ENCODE results near the gene MED13L. TPM values are rescaled to one million over a fixed set of nuclear protein-coding genes. Genes with fewer than 3 reads are reported as not detected.

The MED13L gene
- total and polyA plus RNA-seq, 4 donors: 52.2 to 196 (median 88.6) TPM

DNA sequence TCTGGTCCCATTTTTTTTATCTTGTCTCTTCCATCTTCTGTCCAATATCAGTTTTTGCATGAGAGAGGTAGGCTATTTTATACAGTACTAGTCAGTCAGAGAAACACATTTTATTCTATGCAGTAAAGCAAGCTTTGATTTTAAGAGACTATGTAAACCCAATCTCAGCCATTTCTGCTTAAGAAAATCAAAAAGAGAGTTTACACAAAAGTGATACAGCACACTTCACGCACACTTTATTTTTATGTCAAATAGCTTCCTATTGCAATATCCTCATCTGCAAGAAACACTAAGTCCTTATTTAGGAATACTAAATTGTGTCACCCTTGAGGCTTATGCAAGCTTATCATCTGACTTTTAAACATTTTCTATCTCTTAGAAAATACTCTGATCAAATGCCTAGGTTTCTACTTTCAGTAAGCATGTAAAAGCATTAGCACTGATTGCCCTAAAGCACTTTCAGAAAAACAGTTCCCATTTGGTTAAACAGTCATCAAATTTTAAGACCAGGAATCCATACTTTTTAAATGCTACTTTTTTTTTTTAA lies 78.3 kb downstream of the MED13L start:
- no CpG with 5 or more reads among the region's 1 CpG for WGBS (ENCODE audit: insufficient coverage)
- Histone ChIP-seq H3K9me3 (ENCODE audit: control insufficient read depth, insufficient read depth, low read length) (no peaks in the 10 kb centered on the region), H3K4me1 (ENCODE audit: control insufficient read depth, insufficient read depth, low read length) (peaks cover 4% of the 10 kb centered on the region), H3K4me3 (ENCODE audit: low read depth, low read length) (no peak overlapping the region), H3K27ac (ENCODE audit: low read depth, low read length) (no peak overlapping the region), H3K36me3 (ENCODE audit: control insufficient read depth, insufficient read depth, low read length) (no peaks in the 10 kb centered on the region), H3K27me3 (ENCODE audit: control insufficient read depth, insufficient read depth, low read length) (no peaks in the 10 kb centered on the region)
- no peak for DNase-seq (ENCODE audit: low read depth in 4 of 6, low spot score in 6 of 6)

DNA sequence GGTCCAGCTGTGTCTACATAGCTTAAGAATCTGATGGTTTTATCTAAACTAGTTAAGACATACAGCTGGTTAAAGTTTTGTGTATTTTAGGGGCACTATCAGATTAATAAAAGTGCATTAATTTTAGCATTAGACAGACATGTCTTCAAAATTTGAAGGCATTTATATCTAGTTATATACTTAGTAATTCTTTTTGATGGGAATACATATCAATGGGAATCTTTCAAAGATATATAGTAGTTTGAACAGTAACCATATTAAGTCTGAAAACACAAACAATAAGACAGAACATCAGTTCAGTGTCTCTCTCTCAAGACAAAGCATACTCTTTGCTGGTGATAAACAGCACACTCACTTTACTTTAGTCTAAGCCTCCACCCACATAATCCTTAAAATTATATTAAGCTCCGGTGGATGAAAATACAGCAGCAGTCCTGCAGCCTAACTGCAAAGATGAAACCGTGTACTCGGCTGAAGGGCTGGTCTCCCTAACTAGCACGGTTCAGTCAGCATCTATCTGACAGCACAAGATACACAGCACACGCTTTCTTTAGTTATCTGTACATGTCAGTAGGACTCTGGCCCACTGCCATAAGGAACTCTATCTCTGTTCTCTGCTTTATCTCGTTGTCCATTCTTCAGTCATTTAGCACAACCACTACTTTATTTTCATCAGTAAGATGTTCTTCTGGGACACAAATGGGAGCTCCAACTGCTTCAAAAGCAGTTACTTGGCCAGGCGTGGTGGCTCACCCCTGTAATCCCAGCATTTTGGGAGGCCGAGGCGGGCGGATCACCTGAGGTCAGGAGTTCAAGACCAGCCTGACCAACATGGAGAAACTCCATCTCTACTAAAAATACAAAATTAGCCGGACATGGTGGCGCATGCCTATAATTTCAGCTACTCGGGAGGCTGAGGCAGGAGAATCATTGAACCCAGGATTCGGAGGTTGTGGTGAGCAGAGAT lies 80.5 kb downstream of the MED13L start:
- DNase-seq (ENCODE audit: low read depth in 4 of 6, low spot score in 6 of 6): peak in 2 of 6 donors; percentile 25 to 32
- Histone ChIP-seq H3K4me1 (ENCODE audit: control insufficient read depth, insufficient read depth, low read length) (peaks cover 4% of the 10 kb centered on the region), H3K36me3 (ENCODE audit: control insufficient read depth, insufficient read depth, low read length) (no peaks in the 10 kb centered on the region), H3K4me3 (ENCODE audit: low read depth, low read length) (no peak overlapping the region), H3K9me3 (ENCODE audit: control insufficient read depth, insufficient read depth, low read length) (no peaks in the 10 kb centered on the region), H3K27ac (ENCODE audit: low read depth, low read length) (no peak overlapping the region), H3K27me3 (ENCODE audit: control insufficient read depth, insufficient read depth, low read length) (no peaks in the 10 kb centered on the region)
- WGBS (ENCODE audit: insufficient coverage): 53% methylated on average over 8 of the region's 14 CpGs

GRCh38 chr12:116196226-116196625 lies 81.3 kb downstream of the MED13L start:
- no peaks in the 10 kb centered on the region for H3K27me3 ChIP-seq (ENCODE audit: control insufficient read depth, insufficient read depth, low read length)
- H3K9me3 ChIP-seq (ENCODE audit: control insufficient read depth, insufficient read depth, low read length): no peaks in the 10 kb centered on the region
- no CpG with 5 or more reads among the region's 3 CpGs for WGBS (ENCODE audit: insufficient coverage)
- no peaks in the 10 kb centered on the region for H3K36me3 ChIP-seq (ENCODE audit: control insufficient read depth, insufficient read depth, low read length)
- H3K4me3 ChIP-seq (ENCODE audit: low read depth, low read length): no peak overlapping the region
- no peak overlapping the region for H3K27ac ChIP-seq (ENCODE audit: low read depth, low read length)
- DNase-seq (ENCODE audit: low read depth in 4 of 6, low spot score in 6 of 6): peak in 1 of 6 donors; percentile 23
- H3K4me1 ChIP-seq (ENCODE audit: control insufficient read depth, insufficient read depth, low read length): peaks cover 4% of the 10 kb centered on the region

GRCh38 chr12:116194935-116195431 lies 82.5 kb downstream of the MED13L start:
- Histone ChIP-seq H3K27ac (ENCODE audit: low read depth, low read length) (no peak overlapping the region), H3K4me3 (ENCODE audit: low read depth, low read length) (no peak overlapping the region), H3K4me1 (ENCODE audit: control insufficient read depth, insufficient read depth, low read length) (peaks cover 4% of the 10 kb centered on the region), H3K36me3 (ENCODE audit: control insufficient read depth, insufficient read depth, low read length) (no peaks in the 10 kb centered on the region), H3K9me3 (ENCODE audit: control insufficient read depth, insufficient read depth, low read length) (no peaks in the 10 kb centered on the region), H3K27me3 (ENCODE audit: control insufficient read depth, insufficient read depth, low read length) (no peaks in the 10 kb centered on the region)
- no peak for DNase-seq (ENCODE audit: low read depth in 4 of 6, low spot score in 6 of 6)
- no CpG with 5 or more reads among the region's 3 CpGs for WGBS (ENCODE audit: insufficient coverage)

GRCh38 chr12:116189692-116190091 lies 87.8 kb downstream of the MED13L start:
- Histone ChIP-seq H3K4me1 (ENCODE audit: control insufficient read depth, insufficient read depth, low read length) (no peaks in the 10 kb centered on the region), H3K9me3 (ENCODE audit: control insufficient read depth, insufficient read depth, low read length) (no peaks in the 10 kb centered on the region), H3K36me3 (ENCODE audit: control insufficient read depth, insufficient read depth, low read length) (no peaks in the 10 kb centered on the region), H3K27me3 (ENCODE audit: control insufficient read depth, insufficient read depth, low read length) (no peaks in the 10 kb centered on the region), H3K4me3 (ENCODE audit: low read depth, low read length) (no peak overlapping the region), H3K27ac (ENCODE audit: low read depth, low read length) (no peak overlapping the region)
- DNase-seq (ENCODE audit: low read depth in 4 of 6, low spot score in 6 of 6): no peak

- Histone ChIP-seq H3K4me3 (ENCODE audit: low read depth, low read length) (no peak overlapping the region), H3K36me3 (ENCODE audit: control insufficient read depth, insufficient read depth, low read length) (no peaks in the 10 kb centered on the region), H3K9me3 (ENCODE audit: control insufficient read depth, insufficient read depth, low read length) (no peaks in the 10 kb centered on the region), H3K27me3 (ENCODE audit: control insufficient read depth, insufficient read depth, low read length) (no peaks in the 10 kb centered on the region), H3K4me1 (ENCODE audit: control insufficient read depth, insufficient read depth, low read length) (no peaks in the 10 kb centered on the region), H3K27ac (ENCODE audit: low read depth, low read length) (no peak overlapping the region)
- WGBS (ENCODE audit: insufficient coverage): 81% methylated on average over 2 of the region's 3 CpGs
- DNase-seq (ENCODE audit: low read depth in 4 of 6, low spot score in 6 of 6): no peak
These were observed 88.9 kb downstream of the MED13L start for GRCh38 chr12:116188581-116188980.

GRCh38 chr12:116187151-116187511 lies 90.4 kb downstream of the MED13L start:
- WGBS (ENCODE audit: insufficient coverage): no CpG with 5 or more reads among the region's 1 CpG
- Histone ChIP-seq H3K4me3 (ENCODE audit: low read depth, low read length) (no peak overlapping the region), H3K9me3 (ENCODE audit: control insufficient read depth, insufficient read depth, low read length) (no peaks in the 10 kb centered on the region), H3K4me1 (ENCODE audit: control insufficient read depth, insufficient read depth, low read length) (no peaks in the 10 kb centered on the region), H3K27ac (ENCODE audit: low read depth, low read length) (no peak overlapping the region), H3K27me3 (ENCODE audit: control insufficient read depth, insufficient read depth, low read length) (no peaks in the 10 kb centered on the region), H3K36me3 (ENCODE audit: control insufficient read depth, insufficient read depth, low read length) (no peaks in the 10 kb centered on the region)
- no peak for DNase-seq (ENCODE audit: low read depth in 4 of 6, low spot score in 6 of 6)

GRCh38 chr12:116186482-116187150 lies 90.9 kb downstream of the MED13L start:
- WGBS (ENCODE audit: insufficient coverage): 50% methylated on average over 1 of the region's 3 CpGs
- no peak for DNase-seq (ENCODE audit: low read depth in 4 of 6, low spot score in 6 of 6)
- Histone ChIP-seq H3K27me3 (ENCODE audit: control insufficient read depth, insufficient read depth, low read length) (no peaks in the 10 kb centered on the region), H3K36me3 (ENCODE audit: control insufficient read depth, insufficient read depth, low read length) (no peaks in the 10 kb centered on the region), H3K4me3 (ENCODE audit: low read depth, low read length) (no peak overlapping the region), H3K4me1 (ENCODE audit: control insufficient read depth, insufficient read depth, low read length) (no peaks in the 10 kb centered on the region), H3K27ac (ENCODE audit: low read depth, low read length) (no peak overlapping the region), H3K9me3 (ENCODE audit: control insufficient read depth, insufficient read depth, low read length) (no peaks in the 10 kb centered on the region)

DNA sequence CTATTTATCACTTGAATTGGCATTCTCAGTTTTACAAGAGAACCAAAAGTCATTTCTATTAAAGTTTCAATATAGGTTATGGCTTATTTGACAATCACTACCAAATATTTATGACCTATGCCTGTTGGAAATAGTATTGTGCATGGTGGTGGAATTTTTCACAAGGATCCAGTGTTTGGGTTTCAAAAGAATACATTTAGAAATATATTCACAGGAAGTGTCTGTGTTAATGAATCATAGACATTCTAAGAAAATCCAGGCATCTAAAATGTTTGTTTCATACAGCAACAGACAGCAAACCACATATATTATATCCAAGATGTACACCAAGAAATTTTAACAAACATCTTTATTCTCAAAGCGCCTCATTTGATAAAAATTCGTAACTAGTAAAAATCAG lies 92.7 kb downstream of the MED13L start:
- H3K4me3 ChIP-seq (ENCODE audit: low read depth, low read length): no peak overlapping the region
- no peaks in the 10 kb centered on the region for H3K9me3 ChIP-seq (ENCODE audit: control insufficient read depth, insufficient read depth, low read length)
- H3K36me3 ChIP-seq (ENCODE audit: control insufficient read depth, insufficient read depth, low read length): no peaks in the 10 kb centered on the region
- no peaks in the 10 kb centered on the region for H3K27me3 ChIP-seq (ENCODE audit: control insufficient read depth, insufficient read depth, low read length)
- H3K27ac ChIP-seq (ENCODE audit: low read depth, low read length): no peak overlapping the region
- no CpG with 5 or more reads among the region's 2 CpGs for WGBS (ENCODE audit: insufficient coverage)
- DNase-seq (ENCODE audit: low read depth in 4 of 6, low spot score in 6 of 6): no peak
- no peaks in the 10 kb centered on the region for H3K4me1 ChIP-seq (ENCODE audit: control insufficient read depth, insufficient read depth, low read length)

All from spinal cord (tissue), 10 donors.